Vagina (tissue), 2 donors: ENCODE results near the gene ARTN. TPM values are rescaled to one million over a fixed set of nuclear protein-coding genes. Genes with fewer than 3 reads are reported as not detected.

Experiments used
- DNase-seq, 2 donors: peaks; one replicate each; pipeline ENCODE4 v3.0.0-alpha.2; 2017; ENCODE audit errors: extremely low spot score in 2 of 2
- H3K27ac ChIP-seq: fragments of 200-600 bp; sonication (generic); one replicate; pipeline ENCODE4 v1.5.1; 2019
- H3K27me3 ChIP-seq: fragments of 200-600 bp; sonication (generic); one replicate; pipeline ENCODE4 v1.5.1; 2019
- H3K36me3 ChIP-seq, 2 donors: fragments of 200-600 bp; sonication (generic); one replicate each; pipeline ENCODE4 v1.5.1; 2017 to 2019
- H3K4me1 ChIP-seq: fragments of 200-600 bp; sonication (generic); one replicate; pipeline ENCODE4 v1.5.1; 2019
- H3K4me3 ChIP-seq, 2 donors: fragments of 200-600 bp; sonication (generic); 1 replicate in 1 of 2; 2 replicates in 1 of 2; pipeline ENCODE4 v1.5.1; 2016 to 2019
- H3K9me3 ChIP-seq: fragments of 200-600 bp; sonication (generic); one replicate; pipeline ENCODE4 v1.5.1; 2019
- POLR2A ChIP-seq, 2 donors: fragments of 450-650 bp; IDR thresholded peaks; one replicate each; pipeline ENCODE4 v1.6.1; 2017; ENCODE audit warnings: antibody characterized with exemption in 2 of 2, mild to moderate bottlenecking in 2 of 2, moderate library complexity in 2 of 2
- POLR2AphosphoS5 ChIP-seq, 2 donors: sonication (generic); formaldehyde crosslinking; IDR thresholded peaks; one replicate each; pipeline ENCODE4 v1.9.0; 2017; ENCODE audit warnings: antibody characterized with exemption in 2 of 2, mild to moderate bottlenecking in 2 of 2, low read depth in 1 of 2; ENCODE audit not compliant: insufficient read depth in 1 of 2
- intact Hi-C: fragments of 100-400 bp; cut with DNase I; formaldehyde crosslinking; loops from one replicate; pipeline ENCODE4 v1.15.1; 2023
- total RNA-seq: library from RNA; depleted of rRNA; stranded (reverse); fragments of >200 nt; gene quantifications from one replicate; pipeline ENCODE4 v1.2.3, GENCODE V29; 2016
- TF ChIP-seq, protein P1 (sequence below), 3 experiments: fragments of 450-650 bp in 2 of 3; fragments of 200-600 bp in 1 of 3; sonication (generic) in 1 of 3; IDR thresholded peaks; one replicate each; pipeline ENCODE4 v1.5.1; 2017 to 2019; ENCODE audit warnings: antibody characterized with exemption in 3 of 3, mild to moderate bottlenecking in 2 of 3, moderate library complexity in 2 of 3

The ARTN gene
- total RNA-seq, 1 donor from 2014 or later, result 17.4 TPM

DNA sequence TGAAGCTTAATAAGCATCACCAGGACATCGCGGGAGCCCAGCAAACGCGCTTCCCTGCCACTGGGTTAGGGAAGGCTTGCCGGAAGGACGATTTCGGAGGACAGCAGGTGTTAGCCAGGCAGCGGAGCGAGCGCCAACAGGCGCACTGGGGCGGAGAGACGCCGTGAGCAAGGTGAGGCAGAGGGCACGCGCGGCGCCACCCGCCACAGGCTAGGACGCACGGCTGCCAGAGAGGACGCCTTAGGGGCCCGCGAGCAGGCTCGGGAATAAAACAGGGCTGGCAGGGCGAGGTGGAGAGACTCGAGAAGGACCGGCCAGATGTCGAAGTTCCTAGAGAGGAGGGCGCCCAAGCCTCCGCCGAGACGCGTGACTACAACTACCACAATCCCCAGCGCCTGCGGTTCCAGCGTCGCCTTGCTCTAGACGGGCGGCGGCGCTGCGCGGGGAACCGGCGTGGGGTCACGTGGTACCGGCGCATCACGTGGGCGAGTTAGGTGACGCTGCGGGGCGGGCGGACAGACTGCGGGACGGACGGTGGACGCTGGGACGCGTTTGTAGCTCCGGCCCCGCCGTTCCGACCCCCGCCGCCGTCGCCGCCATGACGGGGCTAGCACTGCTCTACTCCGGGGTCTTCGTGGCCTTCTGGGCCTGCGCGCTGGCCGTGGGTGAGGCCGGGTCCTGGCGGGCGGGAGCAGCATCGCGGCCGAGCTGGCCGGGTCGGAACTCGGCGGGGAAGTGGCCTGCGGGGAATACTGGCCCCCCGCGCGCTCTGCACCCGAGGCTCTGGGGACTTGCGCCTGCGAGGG, 41.0 kb downstream of the ARTN start, which contains the start of gene ATP6V0B:
Gene ATP6V0B, plus strand, starts transcription at position 518 of the 806 bp plus-strand sequence. Its CDS starts 81 bp downstream, at position 599.
- peak in 1 of 2 donors; percentile 96 for DNase-seq
- peaks cover 58% of the 10 kb centered on the region for H3K4me1 ChIP-seq
- TF ChIP-seq, protein P1, sequence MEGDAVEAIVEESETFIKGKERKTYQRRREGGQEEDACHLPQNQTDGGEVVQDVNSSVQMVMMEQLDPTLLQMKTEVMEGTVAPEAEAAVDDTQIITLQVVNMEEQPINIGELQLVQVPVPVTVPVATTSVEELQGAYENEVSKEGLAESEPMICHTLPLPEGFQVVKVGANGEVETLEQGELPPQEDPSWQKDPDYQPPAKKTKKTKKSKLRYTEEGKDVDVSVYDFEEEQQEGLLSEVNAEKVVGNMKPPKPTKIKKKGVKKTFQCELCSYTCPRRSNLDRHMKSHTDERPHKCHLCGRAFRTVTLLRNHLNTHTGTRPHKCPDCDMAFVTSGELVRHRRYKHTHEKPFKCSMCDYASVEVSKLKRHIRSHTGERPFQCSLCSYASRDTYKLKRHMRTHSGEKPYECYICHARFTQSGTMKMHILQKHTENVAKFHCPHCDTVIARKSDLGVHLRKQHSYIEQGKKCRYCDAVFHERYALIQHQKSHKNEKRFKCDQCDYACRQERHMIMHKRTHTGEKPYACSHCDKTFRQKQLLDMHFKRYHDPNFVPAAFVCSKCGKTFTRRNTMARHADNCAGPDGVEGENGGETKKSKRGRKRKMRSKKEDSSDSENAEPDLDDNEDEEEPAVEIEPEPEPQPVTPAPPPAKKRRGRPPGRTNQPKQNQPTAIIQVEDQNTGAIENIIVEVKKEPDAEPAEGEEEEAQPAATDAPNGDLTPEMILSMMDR (IDR thresholded peaks at IDR 0.05), result peak; percentile 22 to 45 (median 26)
- TF ChIP-seq POLR2A (IDR thresholded peaks at IDR 0.05), result peak in 1 of 2 donors; percentile 85
- peak; percentile 95 to 96 for TF ChIP-seq POLR2AphosphoS5 (IDR thresholded peaks at IDR 0.05; ENCODE audit: insufficient read depth in 1 of 2, low read depth in 1 of 2)
- peak within 1 kb of the TSS; percentile 76 to 94 for H3K4me3 ChIP-seq
- H3K27me3 ChIP-seq, result no peaks in the 10 kb centered on the region
- intact Hi-C loops, result no loop called here
- peaks cover 0 to 20% of the 10 kb centered on the region in 2 donors for H3K36me3 ChIP-seq
- no peaks in the 10 kb centered on the region for H3K9me3 ChIP-seq
- peak within 1 kb of the TSS; percentile 92 for H3K27ac ChIP-seq

DNA sequence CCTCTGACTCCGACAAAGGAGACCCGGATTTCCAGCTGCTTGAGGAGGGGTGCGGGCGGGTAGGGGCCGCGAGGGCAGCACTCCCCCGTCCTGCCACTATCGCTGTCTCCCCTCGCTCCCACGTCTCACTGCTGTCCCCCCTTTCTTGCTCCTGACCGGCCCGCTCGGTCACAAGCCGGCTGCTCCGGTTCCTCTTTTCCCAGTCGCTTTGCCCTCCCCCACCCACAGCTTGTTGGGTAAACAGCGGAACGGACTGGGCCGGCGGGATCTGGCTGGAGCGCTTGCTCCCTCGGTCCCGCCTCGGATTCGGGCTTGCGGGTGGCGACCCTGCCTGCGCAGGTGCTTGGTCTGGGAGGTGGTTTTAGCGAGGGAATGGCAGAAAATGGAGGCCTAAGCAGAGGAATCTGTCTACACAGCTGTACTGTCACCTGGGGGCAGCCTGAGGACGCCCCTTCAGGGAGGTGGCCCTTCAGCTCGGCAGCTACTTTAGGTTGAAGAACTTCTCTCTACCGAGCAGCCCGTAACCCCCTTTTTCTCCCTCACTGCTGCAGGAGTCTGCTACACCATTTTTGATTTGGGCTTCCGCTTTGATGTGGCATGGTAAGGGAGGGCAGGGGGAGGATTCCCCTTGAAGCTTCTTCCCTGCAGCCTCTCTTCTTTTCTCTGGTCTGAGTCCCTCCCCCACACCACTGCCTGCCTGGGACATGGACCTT, 41.8 kb downstream of the ARTN start:
- TF ChIP-seq POLR2A (IDR thresholded peaks at IDR 0.05) (no peak), POLR2AphosphoS5 (IDR thresholded peaks at IDR 0.05; ENCODE audit: insufficient read depth in 1 of 2, low read depth in 1 of 2) (no peak)
- TF ChIP-seq, protein P1 (IDR thresholded peaks at IDR 0.05), result no peak
- Histone ChIP-seq H3K9me3 (no peaks in the 10 kb centered on the region), H3K36me3 (peaks cover 0 to 20% of the 10 kb centered on the region in 2 donors), H3K4me3 (peak overlapping the region; percentile 76 to 94), H3K27me3 (no peaks in the 10 kb centered on the region), H3K27ac (peak overlapping the region; percentile 92), H3K4me1 (peaks cover 61% of the 10 kb centered on the region)
- no peak for DNase-seq
- intact Hi-C loops, result no loop called here

DNA sequence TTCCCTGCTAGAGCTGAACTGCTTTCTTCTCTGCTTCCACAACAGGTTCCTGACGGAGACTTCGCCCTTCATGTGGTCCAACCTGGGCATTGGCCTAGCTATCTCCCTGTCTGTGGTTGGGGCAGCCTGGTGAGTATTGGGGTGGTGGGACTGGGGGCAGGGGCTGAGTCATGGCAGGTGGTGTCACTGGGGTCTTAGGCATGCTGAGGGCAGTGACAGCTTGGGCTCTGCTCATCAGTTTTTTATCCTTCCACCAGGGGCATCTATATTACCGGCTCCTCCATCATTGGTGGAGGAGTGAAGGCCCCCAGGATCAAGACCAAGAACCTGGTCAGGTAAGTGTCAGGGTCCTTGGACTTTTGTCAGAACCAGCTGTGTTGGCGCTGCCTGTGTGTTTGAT, 42.4 kb downstream of the ARTN start:
- Histone ChIP-seq H3K9me3 (no peaks in the 10 kb centered on the region), H3K4me3 (peak overlapping the region; percentile 76 to 94), H3K4me1 (peaks cover 61% of the 10 kb centered on the region), H3K36me3 (peaks cover 0 to 20% of the 10 kb centered on the region in 2 donors), H3K27me3 (no peaks in the 10 kb centered on the region), H3K27ac (peak overlapping the region; percentile 92)
- intact Hi-C loops, result no loop called here
- TF ChIP-seq POLR2AphosphoS5 (IDR thresholded peaks at IDR 0.05; ENCODE audit: insufficient read depth in 1 of 2, low read depth in 1 of 2), result no peak
- no peak for DNase-seq

DNA sequence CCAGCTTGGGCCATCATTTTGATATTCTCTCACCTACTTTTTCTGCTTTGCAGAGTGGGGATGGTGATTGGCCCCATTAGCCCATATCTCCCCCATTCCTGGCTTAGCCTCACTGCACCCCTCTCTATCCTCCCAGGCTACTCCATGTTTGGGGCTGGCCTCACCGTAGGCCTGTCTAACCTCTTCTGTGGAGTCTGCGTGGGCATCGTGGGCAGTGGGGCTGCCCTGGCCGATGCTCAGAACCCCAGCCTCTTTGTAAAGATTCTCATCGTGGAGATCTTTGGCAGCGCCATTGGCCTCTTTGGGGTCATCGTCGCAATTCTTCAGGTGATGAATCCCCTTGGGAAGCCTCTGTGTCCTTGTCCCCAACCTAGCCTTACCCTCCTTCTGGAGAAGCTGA, 43.3 kb downstream of the ARTN start:
- Histone ChIP-seq H3K4me1 (peaks cover 67% of the 10 kb centered on the region), H3K27ac (no peak overlapping the region), H3K36me3 (peaks cover 0 to 20% of the 10 kb centered on the region in 2 donors), H3K27me3 (no peaks in the 10 kb centered on the region), H3K9me3 (no peaks in the 10 kb centered on the region), H3K4me3 (no peak overlapping the region)
- TF ChIP-seq POLR2A (IDR thresholded peaks at IDR 0.05) (no peak), POLR2AphosphoS5 (IDR thresholded peaks at IDR 0.05; ENCODE audit: insufficient read depth in 1 of 2, low read depth in 1 of 2) (no peak)
- TF ChIP-seq, protein P1 (IDR thresholded peaks at IDR 0.05), result no peak
- intact Hi-C loops, result no loop called here
- no peak for DNase-seq

DNA sequence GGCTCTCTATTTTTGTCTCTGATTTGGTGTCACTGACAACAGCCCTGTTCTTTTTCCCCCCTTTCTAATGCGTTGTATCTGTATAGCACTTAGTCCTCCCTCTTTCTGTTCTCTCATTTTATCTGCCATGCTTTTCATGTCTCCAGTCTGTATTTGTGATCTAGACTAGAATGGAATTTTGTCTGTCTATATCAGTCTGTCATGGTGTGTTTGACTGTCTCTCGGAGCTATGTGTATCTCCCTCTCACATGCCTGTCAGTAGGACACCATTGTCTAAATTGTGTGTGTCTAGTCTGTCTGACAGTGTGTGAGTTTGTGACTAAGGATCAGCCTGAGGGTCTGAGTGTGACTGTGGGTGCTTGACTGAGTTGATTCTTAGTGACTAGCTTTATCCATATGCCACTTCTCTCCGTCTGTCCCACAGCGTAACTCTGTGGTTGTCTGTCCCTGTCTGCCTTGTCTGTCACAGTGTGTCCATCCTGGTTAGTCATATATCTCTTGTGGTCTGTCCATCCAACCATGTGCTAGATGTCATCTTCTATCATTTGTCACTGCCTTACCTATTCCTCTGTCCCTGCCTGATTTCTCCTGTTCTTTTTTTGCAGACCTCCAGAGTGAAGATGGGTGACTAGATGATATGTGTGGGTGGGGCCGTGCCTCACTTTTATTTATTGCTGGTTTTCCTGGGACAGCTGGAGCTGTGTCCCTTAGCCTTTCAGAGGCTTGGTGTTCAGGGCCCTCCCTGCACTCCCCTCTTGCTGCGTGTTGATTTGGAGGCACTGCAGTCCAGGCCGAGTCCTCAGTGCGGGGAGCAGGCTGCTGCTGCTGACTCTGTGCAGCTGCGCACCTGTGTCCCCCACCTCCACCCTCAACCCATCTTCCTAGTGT, 44.0 kb downstream of the ARTN start:
- intact Hi-C loops, result no loop called here
- H3K36me3 ChIP-seq, result peaks cover 0 to 16% of the 10 kb centered on the region in 2 donors
- no peak overlapping the region for H3K4me3 ChIP-seq
- no peaks in the 10 kb centered on the region for H3K27me3 ChIP-seq
- TF ChIP-seq, protein P1 (IDR thresholded peaks at IDR 0.05), result no peak
- TF ChIP-seq POLR2A (IDR thresholded peaks at IDR 0.05), result no peak
- TF ChIP-seq POLR2AphosphoS5 (IDR thresholded peaks at IDR 0.05; ENCODE audit: insufficient read depth in 1 of 2, low read depth in 1 of 2), result no peak
- no peak for DNase-seq
- peaks cover 67% of the 10 kb centered on the region for H3K4me1 ChIP-seq
- no peak overlapping the region for H3K27ac ChIP-seq
- no peaks in the 10 kb centered on the region for H3K9me3 ChIP-seq
